Suprapubic skin (tissue), 3 donors: ENCODE data around the gene RCC2.

ENCODE experiments used
- EP300 ChIP-seq: sonication (generic); formaldehyde crosslinking; IDR thresholded peaks from one replicate; pipeline ENCODE4 v1.6.1; 2017; ENCODE audit warnings: antibody characterized with exemption
- TF ChIP-seq, protein P1 (sequence below), 2 donors: fragments of 200-600 bp in 1 of 2; fragments of 450-650 bp in 1 of 2; sonication (generic) in 1 of 2; IDR thresholded peaks; one replicate each; pipeline ENCODE4 v1.5.1; 2016 to 2019; ENCODE audit warnings: antibody characterized with exemption in 2 of 2, mild to moderate bottlenecking in 1 of 2, moderate library complexity in 1 of 2

GRCh38 chr1:17427696-17428660 is 11.5 kb downstream of the RCC2 start:
- TF ChIP-seq, protein P1, sequence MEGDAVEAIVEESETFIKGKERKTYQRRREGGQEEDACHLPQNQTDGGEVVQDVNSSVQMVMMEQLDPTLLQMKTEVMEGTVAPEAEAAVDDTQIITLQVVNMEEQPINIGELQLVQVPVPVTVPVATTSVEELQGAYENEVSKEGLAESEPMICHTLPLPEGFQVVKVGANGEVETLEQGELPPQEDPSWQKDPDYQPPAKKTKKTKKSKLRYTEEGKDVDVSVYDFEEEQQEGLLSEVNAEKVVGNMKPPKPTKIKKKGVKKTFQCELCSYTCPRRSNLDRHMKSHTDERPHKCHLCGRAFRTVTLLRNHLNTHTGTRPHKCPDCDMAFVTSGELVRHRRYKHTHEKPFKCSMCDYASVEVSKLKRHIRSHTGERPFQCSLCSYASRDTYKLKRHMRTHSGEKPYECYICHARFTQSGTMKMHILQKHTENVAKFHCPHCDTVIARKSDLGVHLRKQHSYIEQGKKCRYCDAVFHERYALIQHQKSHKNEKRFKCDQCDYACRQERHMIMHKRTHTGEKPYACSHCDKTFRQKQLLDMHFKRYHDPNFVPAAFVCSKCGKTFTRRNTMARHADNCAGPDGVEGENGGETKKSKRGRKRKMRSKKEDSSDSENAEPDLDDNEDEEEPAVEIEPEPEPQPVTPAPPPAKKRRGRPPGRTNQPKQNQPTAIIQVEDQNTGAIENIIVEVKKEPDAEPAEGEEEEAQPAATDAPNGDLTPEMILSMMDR (IDR thresholded peaks at IDR 0.05) = no peak
- TF ChIP-seq EP300 = no peak
